ENCODE measurements around the gene HIVEP3. TPM values are rescaled to one million over a fixed set of nuclear protein-coding genes. Genes with fewer than 3 reads are reported as not detected.

The HIVEP3 gene
- total RNA-seq, 1 donor from 2014 or later: 8.9 TPM

- Mint-ChIP-seq H3K4me3 (ENCODE audit: unreplicated experiment) (no peak overlapping the region), H3K36me3 (ENCODE audit: low read depth, unreplicated experiment) (peaks cover 2% of the 10 kb centered on the region), H3K4me1 (ENCODE audit: low read depth, unreplicated experiment) (peaks cover 11% of the 10 kb centered on the region), H3K27ac (ENCODE audit: unreplicated experiment) (no peak overlapping the region), H3K27me3 (ENCODE audit: low read depth, unreplicated experiment) (peaks cover 48% of the 10 kb centered on the region), H3K9me3 (ENCODE audit: unreplicated experiment) (peaks cover 7% of the 10 kb centered on the region)
- H2AFZ ChIP-seq (ENCODE audit: low read depth, low read length): no peak overlapping the region
- H4K20me1 ChIP-seq (ENCODE audit: insufficient read depth, low read length): no peaks in the 10 kb centered on the region
- DNase-seq (ENCODE audit: low read depth): no peak
- FAIRE-seq: no peak
- no peak overlapping the region for H3K9ac ChIP-seq (ENCODE audit: low read length)
- no peak overlapping the region for H3K4me3 ChIP-seq (ENCODE audit: insufficient read depth, low read depth, low read length)
- H3K27me3 ChIP-seq (ENCODE audit: insufficient read depth, low read length): no peaks in the 10 kb centered on the region
- H3K27ac ChIP-seq (ENCODE audit: low read depth, low read length): no peak overlapping the region
- no peak overlapping the region for H3K4me2 ChIP-seq (ENCODE audit: low read length)
- H3K36me3 ChIP-seq (ENCODE audit: insufficient read depth, low read length): no peaks in the 10 kb centered on the region
- no peaks in the 10 kb centered on the region for H3K79me2 ChIP-seq (ENCODE audit: insufficient read depth, low read length)
- H3K9me3 ChIP-seq (ENCODE audit: insufficient read depth, low read depth, low read length): no peaks in the 10 kb centered on the region
- H3K4me1 ChIP-seq (ENCODE audit: insufficient read depth, low read length): peaks cover 2% of the 10 kb centered on the region
- no peak for TF ChIP-seq CTCF (IDR thresholded peaks at IDR 0.05; ENCODE audit: insufficient read depth, low read depth, low read length)
- no peak for TF ChIP-seq EZH2 (IDR thresholded peaks at IDR 0.05; ENCODE audit: insufficient read depth, low read length)
These were observed 187.9 kb downstream of the HIVEP3 start for GRCh38 chr1:41730806-41731205.

GRCh38 chr1:41728403-41729202 lies 190.1 kb downstream of the HIVEP3 start:
- no peaks in the 10 kb centered on the region for H3K36me3 ChIP-seq (ENCODE audit: insufficient read depth, low read length)
- no peak for DNase-seq (ENCODE audit: low read depth)
- peaks cover 7% of the 10 kb centered on the region for H3K4me1 Mint-ChIP-seq (ENCODE audit: low read depth, unreplicated experiment)
- no peaks in the 10 kb centered on the region for H3K27me3 ChIP-seq (ENCODE audit: insufficient read depth, low read length)
- TF ChIP-seq EZH2 (IDR thresholded peaks at IDR 0.05; ENCODE audit: insufficient read depth, low read length) (no peak), CTCF (IDR thresholded peaks at IDR 0.05; ENCODE audit: insufficient read depth, low read depth, low read length) (no peak)
- H3K27ac Mint-ChIP-seq (ENCODE audit: unreplicated experiment): no peak overlapping the region
- H3K36me3 Mint-ChIP-seq (ENCODE audit: low read depth, unreplicated experiment): peaks cover 2% of the 10 kb centered on the region
- H4K20me1 ChIP-seq (ENCODE audit: insufficient read depth, low read length): no peaks in the 10 kb centered on the region
- H3K4me2 ChIP-seq (ENCODE audit: low read length): no peak overlapping the region
- no peak overlapping the region for H3K27ac ChIP-seq (ENCODE audit: low read depth, low read length)
- H3K9me3 Mint-ChIP-seq (ENCODE audit: unreplicated experiment): peaks cover 5% of the 10 kb centered on the region
- peaks cover 35% of the 10 kb centered on the region for H3K27me3 Mint-ChIP-seq (ENCODE audit: low read depth, unreplicated experiment)
- no peak overlapping the region for H3K4me3 ChIP-seq (ENCODE audit: insufficient read depth, low read depth, low read length)
- H3K4me3 Mint-ChIP-seq (ENCODE audit: unreplicated experiment): no peak overlapping the region
- H3K4me1 ChIP-seq (ENCODE audit: insufficient read depth, low read length): peaks cover 2% of the 10 kb centered on the region
- H3K9me3 ChIP-seq (ENCODE audit: insufficient read depth, low read depth, low read length): no peaks in the 10 kb centered on the region
- H3K9ac ChIP-seq (ENCODE audit: low read length): no peak overlapping the region
- H2AFZ ChIP-seq (ENCODE audit: low read depth, low read length): no peak overlapping the region
- no peaks in the 10 kb centered on the region for H3K79me2 ChIP-seq (ENCODE audit: insufficient read depth, low read length)
- FAIRE-seq: no peak

DNA sequence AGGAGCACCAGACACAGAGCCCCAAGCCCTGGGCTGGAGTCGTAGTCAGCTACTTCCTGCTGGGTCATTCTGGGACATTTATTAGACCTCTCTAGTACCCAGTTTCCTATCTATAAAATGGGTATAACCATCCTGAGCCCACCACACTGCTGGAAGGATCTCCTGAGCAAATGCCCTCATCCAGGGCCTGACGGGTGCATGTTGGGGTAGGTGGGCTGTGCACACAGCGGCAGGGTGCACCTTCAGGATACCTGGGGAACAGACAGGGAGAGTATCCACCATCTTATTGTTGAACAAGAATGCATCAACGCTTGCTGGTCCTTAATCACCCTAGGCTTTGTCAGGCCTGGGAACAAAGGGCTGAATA lies 191.0 kb downstream of the HIVEP3 start:
- no peaks in the 10 kb centered on the region for H3K9me3 ChIP-seq (ENCODE audit: insufficient read depth, low read depth, low read length)
- H3K36me3 Mint-ChIP-seq (ENCODE audit: low read depth, unreplicated experiment): peaks cover 2% of the 10 kb centered on the region
- peaks cover 7% of the 10 kb centered on the region for H3K4me1 Mint-ChIP-seq (ENCODE audit: low read depth, unreplicated experiment)
- H3K27me3 ChIP-seq (ENCODE audit: insufficient read depth, low read length): no peaks in the 10 kb centered on the region
- H3K79me2 ChIP-seq (ENCODE audit: insufficient read depth, low read length): no peaks in the 10 kb centered on the region
- no peak overlapping the region for H2AFZ ChIP-seq (ENCODE audit: low read depth, low read length)
- H3K4me3 Mint-ChIP-seq (ENCODE audit: unreplicated experiment): no peak overlapping the region
- H3K27me3 Mint-ChIP-seq (ENCODE audit: low read depth, unreplicated experiment): peaks cover 34% of the 10 kb centered on the region
- H3K4me3 ChIP-seq (ENCODE audit: insufficient read depth, low read depth, low read length): no peak overlapping the region
- peaks cover 2% of the 10 kb centered on the region for H3K4me1 ChIP-seq (ENCODE audit: insufficient read depth, low read length)
- H3K27ac Mint-ChIP-seq (ENCODE audit: unreplicated experiment): no peak overlapping the region
- H3K27ac ChIP-seq (ENCODE audit: low read depth, low read length): no peak overlapping the region
- no peaks in the 10 kb centered on the region for H4K20me1 ChIP-seq (ENCODE audit: insufficient read depth, low read length)
- no peak overlapping the region for H3K9ac ChIP-seq (ENCODE audit: low read length)
- H3K4me2 ChIP-seq (ENCODE audit: low read length): no peak overlapping the region
- FAIRE-seq (no peak), DNase-seq (ENCODE audit: low read depth) (no peak)
- TF ChIP-seq EZH2 (IDR thresholded peaks at IDR 0.05; ENCODE audit: insufficient read depth, low read length) (no peak), CTCF (IDR thresholded peaks at IDR 0.05; ENCODE audit: insufficient read depth, low read depth, low read length) (no peak)
- no peaks in the 10 kb centered on the region for H3K36me3 ChIP-seq (ENCODE audit: insufficient read depth, low read length)
- peaks cover 5% of the 10 kb centered on the region for H3K9me3 Mint-ChIP-seq (ENCODE audit: unreplicated experiment)

Measured in astrocyte (in vitro differentiated cells and primary cell).